K562 (cell line): ENCODE data around the gene C22orf39. TPM values are rescaled to one million over a fixed set of nuclear protein-coding genes. Genes with fewer than 3 reads are reported as not detected.

ENCODE experiments used
- ARID2 ChIP-seq: fragments of 450-650 bp; IDR thresholded peaks from 2 replicates; pipeline ENCODE4 v1.6.1; 2017; ENCODE audit warnings: antibody characterized with exemption, mild to moderate bottlenecking
- ELF2 ChIP-seq: fragments of 250-450 bp; sonication (Bioruptor Pico); IDR thresholded peaks from 2 replicates; pipeline ENCODE4 v1.5.0; 2021; ENCODE audit warnings: mild to moderate bottlenecking
- ETS2 ChIP-seq: IDR thresholded peaks from 2 replicates; pipeline ENCODE4 v1.6.1; 2016; ENCODE audit warnings: borderline replicate concordance, missing genetic modification characterization, mild to moderate bottlenecking, moderate library complexity, missing compliant biosample characterization; ENCODE audit not compliant: poor library complexity, severe bottlenecking
- FOXK2 ChIP-seq, 2 experiments: fragments of 450-650 bp; IDR thresholded peaks in 1 of 2; conservative IDR thresholded peaks in 1 of 2; 2 replicates each; pipeline ENCODE4 v1.6.1; 2016; ENCODE audit warnings: low read depth in 2 of 2, mild to moderate bottlenecking in 1 of 2
- GATAD2B ChIP-seq: fragments of 450-650 bp; IDR thresholded peaks from 2 replicates; pipeline ENCODE4 v1.6.1; 2017; ENCODE audit warnings: mild to moderate bottlenecking, borderline replicate concordance
- GTF2F1 ChIP-seq: IDR thresholded peaks from 2 replicates; pipeline ENCODE4 v1.6.1; 2011; ENCODE audit warnings: low read depth, low read length, improper control_type of control experiment
- MXI1 ChIP-seq: IDR thresholded peaks from 2 replicates; pipeline ENCODE4 v1.6.1; 2011; ENCODE audit warnings: low read depth, mild to moderate bottlenecking, improper control_type of control experiment, low read length
- NR4A1 ChIP-seq, 2 experiments: fragments of 250-450 bp in 1 of 2; fragments of 450-650 bp in 1 of 2; sonication (Bioruptor Pico) in 1 of 2; IDR thresholded peaks; 2 replicates each; pipeline versions ENCODE4 v1.4.0 to v1.6.1; 2016 to 2020; ENCODE audit warnings: mild to moderate bottlenecking in 2 of 2, missing compliant biosample characterization in 1 of 2, missing genetic modification characterization in 1 of 2, moderate library complexity in 1 of 2
- RBM25 ChIP-seq: fragments of 200-400 bp; formaldehyde crosslinking; IDR thresholded peaks from 2 replicates; pipeline ENCODE4 v1.6.1; 2018; ENCODE audit warnings: low read length, low read depth, moderate library complexity; ENCODE audit not compliant: severe bottlenecking
- SIX5 ChIP-seq, 2 experiments: IDR thresholded peaks; 2 replicates each; pipeline ENCODE4 v1.6.1; 2011; ENCODE audit warnings: low read length in 2 of 2, borderline replicate concordance in 1 of 2, low read depth in 1 of 2, mild to moderate bottlenecking in 1 of 2, moderate library complexity in 1 of 2; ENCODE audit not compliant: insufficient read depth in 1 of 2
- SRSF7 ChIP-seq: fragments of 200-400 bp; formaldehyde crosslinking; optimal IDR thresholded peaks from 2 replicates; pipeline ENCODE3; 2017; ENCODE audit warnings: mild to moderate bottlenecking, low read depth, low read length
- TAF9B ChIP-seq: fragments of 450-650 bp; IDR thresholded peaks from 2 replicates; pipeline ENCODE4 v1.6.1; 2018; ENCODE audit warnings: mild to moderate bottlenecking; ENCODE audit not compliant: partially characterized antibody
- TEAD1 ChIP-seq, 2 experiments: fragments of 450-650 bp in 1 of 2; sonication (generic) in 1 of 2; formaldehyde crosslinking; IDR thresholded peaks; 2 replicates each; pipeline versions ENCODE4 v1.4.0 to v1.8.0; 2020 to 2022; ENCODE audit warnings: mild to moderate bottlenecking in 2 of 2, missing genetic modification reagents in 1 of 2
- ZNF174 ChIP-seq: fragments of 250-450 bp; sonication (Bioruptor Pico); IDR thresholded peaks from 2 replicates; pipeline ENCODE4 v1.4.0; 2020; ENCODE audit warnings: mild to moderate bottlenecking
- ZNF253 ChIP-seq: fragments of 250-450 bp; sonication (Bioruptor Pico); conservative IDR thresholded peaks from 2 replicates; pipeline ENCODE4 v1.6.1; 2021; ENCODE audit warnings: mild to moderate bottlenecking
- ZNF76 ChIP-seq: fragments of 250-450 bp; sonication (Bioruptor Pico); IDR thresholded peaks from 2 replicates; pipeline ENCODE4 v1.4.0; 2020; ENCODE audit warnings: mild to moderate bottlenecking, moderate library complexity, borderline replicate concordance
- polyA plus RNA-seq, 8 experiments: library from polyadenylated mRNA; depleted of rRNA in 4 of 8; stranded (reverse) in 5 of 8; unstranded in 3 of 8; fragments of >200 nt; fragmentation: Nextera tagmentation in 2 of 8; fragmentation: Illumina TruSeq in 1 of 8; extraction: Ambion mirVana in 2 of 8; extraction: Trizol in 1 of 8; gene quantifications; 2 replicates each; pipeline versions ENCODE4 v1.2.1 to v1.2.3, GENCODE V29; 2011 to 2014; ENCODE audit warnings: inconsistent platforms in 1 of 8, missing spikeins in 1 of 8
- total RNA-seq, 7 experiments: library from RNA; depleted of rRNA in 6 of 7; stranded (reverse); fragments of >200 nt in 6 of 7; fragmentation: Illumina TruSeq in 2 of 7; extraction: Trizol in 2 of 7; gene quantifications; 2 replicates each; pipeline versions ENCODE4 v1.2.1 to v1.2.3, GENCODE V29; 2011 to 2021; ENCODE audit warnings: low replicate concordance in 1 of 7
- TF ChIP-seq, protein P1 (sequence below), 2 experiments: fragments of 450-650 bp in 1 of 2; sonication (generic) in 1 of 2; formaldehyde crosslinking in 1 of 2; IDR thresholded peaks in 1 of 2; conservative IDR thresholded peaks in 1 of 2; 2 replicates each; pipeline versions ENCODE4 v1.6.1 to v1.8.1; 2016 to 2023; ENCODE audit warnings: mild to moderate bottlenecking in 2 of 2, moderate library complexity in 2 of 2, inconsistent platforms in 1 of 2, missing genetic modification reagents in 1 of 2
- TF ChIP-seq, protein P2 (sequence below): fragments of 200-800 bp; sonication (Bioruptor generic); IDR thresholded peaks from 2 replicates; pipeline ENCODE4 v1.6.1; 2017; ENCODE audit warnings: missing genetic modification characterization, missing compliant biosample characterization
- TF ChIP-seq, protein P3 (sequence below): sonication (generic); formaldehyde crosslinking; IDR thresholded peaks from 2 replicates; pipeline ENCODE4 v1.4.0; 2020; ENCODE audit warnings: mild to moderate bottlenecking, missing genetic modification reagents
- TF ChIP-seq, protein P4 (sequence below): fragments of 450-650 bp; formaldehyde crosslinking; IDR thresholded peaks from 2 replicates; pipeline ENCODE4 v1.4.0; 2022; ENCODE audit warnings: missing genetic modification characterization

Gene C22orf39
- total and polyA plus RNA-seq, 9 of the 15 experiments (the other 6 are each of a cell fraction or from before 2014, with no cell fraction given): 20.4 to 139 (median 66.8) TPM

DNA sequence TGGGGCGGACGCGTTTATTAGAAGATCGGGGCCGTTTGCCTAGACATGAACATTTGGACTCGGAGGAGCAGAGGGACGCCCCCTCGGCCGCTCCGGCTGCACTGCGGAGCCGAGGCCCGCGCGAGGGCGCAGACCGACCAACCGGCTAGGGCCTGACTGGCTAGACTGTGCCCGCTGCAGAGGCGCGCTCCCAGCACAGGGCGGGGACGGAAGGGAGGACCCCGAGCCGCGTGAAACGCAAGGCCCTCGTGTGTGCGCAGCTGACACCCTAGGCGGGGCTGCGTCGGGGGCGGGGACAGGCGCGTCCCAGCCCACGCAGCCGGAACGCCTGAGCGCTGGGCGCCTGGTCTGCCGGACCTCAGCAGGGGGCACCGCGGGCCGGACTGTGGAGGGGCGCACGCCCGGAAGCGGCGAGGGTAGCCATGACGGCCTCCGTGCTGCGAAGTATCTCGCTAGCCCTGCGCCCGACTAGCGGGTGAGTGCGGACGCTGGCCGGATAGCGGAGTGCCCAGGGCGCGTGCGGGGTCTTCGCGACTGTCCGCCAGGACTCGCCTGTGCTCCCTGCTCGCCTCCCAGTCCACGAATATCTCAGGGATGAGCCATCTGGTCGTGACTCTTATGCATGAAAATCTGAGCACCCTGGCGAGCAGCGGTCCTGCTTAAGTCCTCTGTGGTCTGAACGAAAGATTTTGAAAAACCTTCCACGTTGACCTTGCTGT is 15.2 kb downstream of the C22orf39 start, which contains the start of gene MRPL40 (continued):
- TF ChIP-seq, protein P1, sequence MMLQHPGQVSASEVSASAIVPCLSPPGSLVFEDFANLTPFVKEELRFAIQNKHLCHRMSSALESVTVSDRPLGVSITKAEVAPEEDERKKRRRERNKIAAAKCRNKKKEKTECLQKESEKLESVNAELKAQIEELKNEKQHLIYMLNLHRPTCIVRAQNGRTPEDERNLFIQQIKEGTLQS (IDR thresholded peaks at IDR 0.05): no peak
- TF ChIP-seq, protein P1 (CRISPR knock-in tag; conservative IDR thresholded peaks at IDR 0.05): peak; percentile 96
- peak; percentile 89 for TF ChIP-seq GTF2F1
- peak; percentile 97; the same call in 1 of the 2 replicates for TF ChIP-seq ZNF76 (CRISPR knock-in tag)
- peak; percentile 97 for TF ChIP-seq ELF2 (CRISPR knock-in tag)
- TF ChIP-seq FOXK2 (conservative IDR thresholded peaks at IDR 0.05 in 1 of 2, IDR thresholded peaks at IDR 0.05 in 1 of 2; ENCODE audit: low read depth in 2 of 2): no peak
- TF ChIP-seq, protein P2, sequence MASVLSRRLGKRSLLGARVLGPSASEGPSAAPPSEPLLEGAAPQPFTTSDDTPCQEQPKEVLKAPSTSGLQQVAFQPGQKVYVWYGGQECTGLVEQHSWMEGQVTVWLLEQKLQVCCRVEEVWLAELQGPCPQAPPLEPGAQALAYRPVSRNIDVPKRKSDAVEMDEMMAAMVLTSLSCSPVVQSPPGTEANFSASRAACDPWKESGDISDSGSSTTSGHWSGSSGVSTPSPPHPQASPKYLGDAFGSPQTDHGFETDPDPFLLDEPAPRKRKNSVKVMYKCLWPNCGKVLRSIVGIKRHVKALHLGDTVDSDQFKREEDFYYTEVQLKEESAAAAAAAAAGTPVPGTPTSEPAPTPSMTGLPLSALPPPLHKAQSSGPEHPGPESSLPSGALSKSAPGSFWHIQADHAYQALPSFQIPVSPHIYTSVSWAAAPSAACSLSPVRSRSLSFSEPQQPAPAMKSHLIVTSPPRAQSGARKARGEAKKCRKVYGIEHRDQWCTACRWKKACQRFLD (CRISPR knock-in tag): no peak
- peak in 1 of 2 experiments; percentile 91; a peak in 2 of 4 replicates for TF ChIP-seq SIX5 (IDR thresholded peaks at IDR 0.05; ENCODE audit: borderline replicate concordance in 1 of 2, insufficient read depth in 1 of 2, low read depth in 1 of 2, low read length in 2 of 2)
- TF ChIP-seq SRSF7: peak; percentile 99
- no peak for TF ChIP-seq TAF9B
- peak; percentile 98 for TF ChIP-seq MXI1
- TF ChIP-seq ARID2: no peak
- peak; percentile 94 for TF ChIP-seq ETS2 (tag)
- TF ChIP-seq, protein P3, sequence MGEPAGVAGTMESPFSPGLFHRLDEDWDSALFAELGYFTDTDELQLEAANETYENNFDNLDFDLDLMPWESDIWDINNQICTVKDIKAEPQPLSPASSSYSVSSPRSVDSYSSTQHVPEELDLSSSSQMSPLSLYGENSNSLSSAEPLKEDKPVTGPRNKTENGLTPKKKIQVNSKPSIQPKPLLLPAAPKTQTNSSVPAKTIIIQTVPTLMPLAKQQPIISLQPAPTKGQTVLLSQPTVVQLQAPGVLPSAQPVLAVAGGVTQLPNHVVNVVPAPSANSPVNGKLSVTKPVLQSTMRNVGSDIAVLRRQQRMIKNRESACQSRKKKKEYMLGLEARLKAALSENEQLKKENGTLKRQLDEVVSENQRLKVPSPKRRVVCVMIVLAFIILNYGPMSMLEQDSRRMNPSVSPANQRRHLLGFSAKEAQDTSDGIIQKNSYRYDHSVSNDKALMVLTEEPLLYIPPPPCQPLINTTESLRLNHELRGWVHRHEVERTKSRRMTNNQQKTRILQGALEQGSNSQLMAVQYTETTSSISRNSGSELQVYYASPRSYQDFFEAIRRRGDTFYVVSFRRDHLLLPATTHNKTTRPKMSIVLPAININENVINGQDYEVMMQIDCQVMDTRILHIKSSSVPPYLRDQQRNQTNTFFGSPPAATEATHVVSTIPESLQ (CRISPR knock-in tag): no peak
- TF ChIP-seq TEAD1 (CRISPR knock-in tag; IDR thresholded peaks at IDR 0.05): peak in 1 of 2 experiments; percentile 97; a peak in 2 of 4 replicates
- peak; percentile 92 for TF ChIP-seq ZNF253 (CRISPR knock-in tag)
- TF ChIP-seq RBM25: peak; percentile 99
- TF ChIP-seq, protein P4, sequence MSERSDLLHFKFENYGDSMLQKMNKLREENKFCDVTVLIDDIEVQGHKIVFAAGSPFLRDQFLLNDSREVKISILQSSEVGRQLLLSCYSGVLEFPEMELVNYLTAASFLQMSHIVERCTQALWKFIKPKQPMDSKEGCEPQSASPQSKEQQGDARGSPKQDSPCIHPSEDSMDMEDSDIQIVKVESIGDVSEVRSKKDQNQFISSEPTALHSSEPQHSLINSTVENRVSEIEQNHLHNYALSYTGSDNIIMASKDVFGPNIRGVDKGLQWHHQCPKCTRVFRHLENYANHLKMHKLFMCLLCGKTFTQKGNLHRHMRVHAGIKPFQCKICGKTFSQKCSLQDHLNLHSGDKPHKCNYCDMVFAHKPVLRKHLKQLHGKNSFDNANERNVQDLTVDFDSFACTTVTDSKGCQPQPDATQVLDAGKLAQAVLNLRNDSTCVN (CRISPR knock-in tag): peak; percentile 90
- no peak for TF ChIP-seq GATAD2B
- peak; percentile 96; the same call in 1 of the 2 replicates for TF ChIP-seq ZNF174
- peak; percentile 97 for TF ChIP-seq NR4A1 (CRISPR knock-in tag; IDR thresholded peaks at IDR 0.05)
- peak; percentile 94 for TF ChIP-seq NR4A1 (tag; IDR thresholded peaks at IDR 0.05)
